Measurements from ENCODE around the gene GMFB. TPM values are rescaled to one million over a fixed set of nuclear protein-coding genes. Genes with fewer than 3 reads are reported as not detected.

GMFB gene
- 32.4 to 71.7 TPM (median 43.2 TPM) in 5 replicates for total RNA-seq (2022; extraction: Qiagen RNA extraction; ENCODE audit: low read depth)

DNA sequence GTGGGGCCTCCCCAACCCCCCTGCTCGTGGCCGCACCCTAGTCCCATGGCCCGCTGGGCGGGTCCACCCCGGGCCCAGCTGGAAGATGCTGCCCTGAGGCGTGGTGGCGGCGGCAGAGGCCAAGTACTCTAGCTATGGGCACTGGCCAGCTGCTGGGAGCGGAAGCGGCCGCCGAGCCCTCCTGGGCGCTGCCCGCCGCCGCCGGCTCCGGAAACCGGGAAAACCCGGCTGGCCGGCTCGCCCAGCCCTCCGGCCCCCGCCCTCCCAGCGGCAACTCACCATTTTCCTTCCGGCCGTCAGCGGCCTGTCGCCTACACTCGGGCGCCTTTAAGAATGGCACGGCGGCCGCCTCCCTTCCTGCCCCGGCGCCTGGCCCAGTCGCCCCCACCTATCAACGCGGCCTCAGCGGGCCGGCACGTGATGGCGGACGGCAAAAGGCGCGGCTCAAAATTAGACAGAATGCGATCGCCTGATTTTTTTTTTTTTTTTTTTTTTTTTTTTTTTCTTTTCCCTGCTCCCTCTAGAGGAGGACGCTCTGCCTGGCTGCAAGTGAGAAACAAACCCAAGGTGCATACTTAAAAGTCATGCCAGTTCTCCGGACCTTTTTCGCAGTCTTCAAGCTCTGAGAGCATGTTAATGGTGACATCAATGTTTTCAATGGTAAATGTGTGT, at the start of gene GMFB:
TSS of gene GMFB (minus strand) at position 335 of the 672 bp plus-strand sequence. CDS start at position 282, 53 bp downstream.

DNA sequence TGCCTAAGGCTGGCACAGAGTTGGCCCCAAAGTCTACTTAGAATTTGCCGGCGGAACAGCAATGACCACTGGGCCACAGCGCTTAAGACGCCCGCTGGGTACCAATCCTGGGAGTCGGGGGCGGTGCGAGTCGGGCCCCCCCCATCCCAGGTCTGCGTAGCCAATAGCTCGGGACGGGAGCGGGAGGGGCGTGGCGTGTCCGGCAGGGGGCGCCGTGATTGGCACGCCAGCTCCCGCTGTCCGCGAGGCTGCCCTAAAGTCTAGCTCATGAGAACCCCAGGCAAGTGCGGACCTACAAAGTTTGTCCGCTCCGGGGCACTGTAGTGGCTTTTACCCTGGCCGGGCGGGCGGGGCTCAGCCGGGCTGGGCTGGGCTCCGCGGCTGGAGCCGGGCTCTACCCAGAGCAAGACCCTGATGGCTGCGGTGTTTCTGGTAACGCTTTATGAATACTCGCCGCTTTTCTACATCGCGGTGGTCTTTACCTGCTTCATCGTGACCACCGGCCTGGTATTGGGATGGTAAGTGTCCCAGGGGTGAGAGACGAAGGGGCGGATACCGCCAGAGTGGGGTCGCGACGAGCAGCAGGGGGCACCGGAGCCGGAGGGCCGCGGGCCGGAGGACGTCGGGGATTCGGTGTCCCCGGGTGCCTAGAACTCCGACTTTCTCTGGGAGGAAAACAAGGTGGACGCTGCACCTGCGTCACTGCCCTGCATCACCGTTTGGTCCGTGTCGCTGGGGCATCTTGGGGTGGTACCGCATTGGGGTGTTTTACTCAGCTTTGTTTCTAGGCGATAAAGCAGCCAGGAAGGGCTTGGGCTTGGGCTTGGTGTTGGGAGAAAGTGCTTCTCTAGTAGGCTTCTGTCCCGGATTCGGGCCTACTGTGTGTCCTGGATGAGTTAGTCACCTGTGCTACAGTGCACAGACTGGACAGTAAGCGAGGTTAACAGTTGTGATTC, 21.0 kb upstream of the GMFB start, which contains the start of gene CGRRF1:
TSS of gene CGRRF1 (plus strand) at position 361 of the 956 bp plus-strand sequence. CDS start at position 415, 54 bp downstream.

DNA sequence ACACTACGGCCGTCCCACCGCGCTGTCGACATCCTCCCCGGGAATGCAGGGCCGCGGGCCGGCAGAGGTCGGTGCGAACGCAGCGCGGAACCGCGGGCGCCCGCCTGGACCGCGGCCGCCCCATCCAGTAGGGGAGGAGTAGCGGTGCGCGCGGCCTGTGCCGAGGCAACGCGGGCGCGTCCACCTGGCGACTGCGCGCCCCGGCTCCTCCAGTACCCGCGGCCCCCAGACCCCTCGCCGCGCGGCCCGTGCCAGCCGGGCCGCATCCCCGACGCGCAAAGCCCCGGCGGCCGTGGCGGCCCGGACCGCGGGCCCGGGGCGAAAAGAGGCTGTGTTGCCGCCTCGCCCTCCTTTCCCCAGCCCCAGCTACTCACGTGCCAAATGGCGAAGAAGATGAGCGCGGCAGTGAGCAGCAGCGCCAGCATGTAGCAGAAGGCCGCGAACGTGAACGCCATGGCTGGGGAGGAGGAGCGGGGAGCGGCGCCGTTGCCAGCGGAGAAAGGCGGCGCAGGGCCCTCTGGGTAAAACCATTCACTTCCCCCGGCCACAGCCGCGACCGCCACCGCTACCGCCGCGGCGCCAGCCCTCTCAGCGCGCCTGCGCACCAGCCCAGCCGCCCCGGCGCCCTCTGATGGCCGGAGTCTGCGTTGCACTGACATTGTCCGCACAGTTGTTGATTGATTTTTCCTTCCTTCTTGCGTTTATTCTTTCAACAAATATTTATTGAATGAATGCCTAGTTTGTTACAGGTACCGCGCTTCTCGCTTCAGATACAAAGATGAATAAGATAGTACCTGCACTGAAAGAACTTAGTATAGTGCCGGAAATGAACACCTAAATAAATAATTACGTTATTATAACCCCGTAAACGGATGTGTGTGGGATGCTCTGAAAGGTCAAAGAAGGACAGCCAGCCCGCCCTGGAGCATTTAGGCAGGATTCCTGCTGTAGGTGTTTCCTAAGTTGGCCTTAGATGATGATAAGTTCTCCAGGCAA, 47.6 kb downstream of the GMFB start, which contains the start of gene CNIH1:
TSS of gene CNIH1 (minus strand) at position 502 of the 996 bp plus-strand sequence. CDS start at position 455, 47 bp downstream.

Other genes with a start within 250 kb of the GMFB start
- gene CDKN3, start 92.0 kb downstream of the GMFB start, total RNA-seq (2022; extraction: Qiagen RNA extraction; ENCODE audit: low read depth): 76.4 to 82.2 TPM (median 79.0 TPM) in 5 replicates
- gene CNIH1, start 47.6 kb downstream of the GMFB start, total RNA-seq (2022; extraction: Qiagen RNA extraction; ENCODE audit: low read depth): 239 to 340 TPM (median 257 TPM) in 5 replicates
- 17.1 to 25.2 TPM (median 22.0 TPM) in 5 replicates for gene CGRRF1, start 20.9 kb upstream of the GMFB start, total RNA-seq (2022; extraction: Qiagen RNA extraction; ENCODE audit: low read depth)
- gene SAMD4A, start 78.1 kb upstream of the GMFB start, total RNA-seq (2022; extraction: Qiagen RNA extraction; ENCODE audit: low read depth): 7.5 to 10.2 TPM (median 9.1 TPM) in 5 replicates